OCI-LY7 (cell line): ENCODE measurements around the gene INPP5A. TPM values are rescaled to one million over a fixed set of nuclear protein-coding genes. Genes with fewer than 3 reads are reported as not detected.

Experiments used
- BruUV-seq: library from RNA; stranded (reverse); fragments of 400-500 nt; replicated peaks from 2 replicates; lab custom pipeline; 2021; lab: Mats Ljungman, UMichigan
- CTCF ChIA-PET: fragments of 300-600 bp; sonication (Branson Sonifier 250); formaldehyde crosslinking; loops from one replicate; lab custom pipeline; 2022; ENCODE audit warnings: antibody characterized with exemption; ENCODE audit not compliant: unreplicated experiment; lab: Charles Lee
- POLR2A ChIA-PET: fragments of 300-600 bp; sonication (Branson Sonifier 250); formaldehyde crosslinking; loops from one replicate; lab custom pipeline; 2022; ENCODE audit warnings: antibody characterized with exemption; lab: Charles Lee
- DNase-seq: peaks from one replicate; pipeline ENCODE4 v3.0.0-alpha.2; 2015; ENCODE audit warnings: low spot score
- H2AFZ ChIP-seq: fragments of 200-600 bp; sonication (generic), shearing (Covaris generic); 2 replicates; pipeline ENCODE4 v1.6.1; 2014; ENCODE audit warnings: mild to moderate bottlenecking, antibody characterized with exemption, low read length, moderate library complexity
- H3K27ac ChIP-seq: fragments of 200-600 bp; sonication (generic); 2 replicates; pipeline ENCODE4 v1.5.1; 2014; ENCODE audit warnings: mixed run types, low read depth, mild to moderate bottlenecking, moderate library complexity, low read length, inconsistent platforms; ENCODE audit not compliant: poor library complexity, severe bottlenecking
- H3K36me3 ChIP-seq: fragments of 200-600 bp; sonication (generic); 2 replicates; pipeline ENCODE4 v1.6.1; 2014; ENCODE audit warnings: mild to moderate bottlenecking, antibody characterized with exemption, low read length, moderate library complexity, mixed read lengths; ENCODE audit not compliant: insufficient read depth
- H3K4me1 ChIP-seq: fragments of 200-600 bp; sonication (generic); 2 replicates; pipeline ENCODE4 v1.5.1; 2014; ENCODE audit warnings: mild to moderate bottlenecking, low read length; ENCODE audit not compliant: insufficient read depth, poor library complexity, severe bottlenecking
- H3K4me2 ChIP-seq: fragments of 200-600 bp; sonication (generic); 2 replicates; pipeline ENCODE4 v1.6.1; 2014; ENCODE audit warnings: mild to moderate bottlenecking, low read length
- H3K4me3 ChIP-seq: fragments of 200-600 bp; sonication (generic); 2 replicates; pipeline ENCODE4 v1.5.1; 2014; ENCODE audit warnings: mild to moderate bottlenecking, low read depth, low read length; ENCODE audit not compliant: poor library complexity, severe bottlenecking
- H3K79me2 ChIP-seq: fragments of 200-600 bp; sonication (generic); 2 replicates; pipeline ENCODE4 v1.6.1; 2016; ENCODE audit warnings: low read depth, mild to moderate bottlenecking, low read length, moderate library complexity, mixed read lengths; ENCODE audit not compliant: insufficient read depth
- H3K9me2 ChIP-seq: fragments of 200-600 bp; sonication (generic); 2 replicates; pipeline ENCODE4 v1.6.1; 2016; ENCODE audit warnings: mild to moderate bottlenecking, low read length, mixed read lengths; ENCODE audit not compliant: insufficient read depth
- H3K9me3 ChIP-seq: fragments of 200-600 bp; sonication (generic); 2 replicates; pipeline ENCODE4 v1.6.1; 2014; ENCODE audit warnings: mild to moderate bottlenecking, mixed run types, low read length, mixed read lengths
- H4K20me1 ChIP-seq: fragments of 200-600 bp; sonication (generic); 2 replicates; pipeline ENCODE4 v1.6.1; 2014; ENCODE audit warnings: mild to moderate bottlenecking, antibody characterized with exemption, low read length, moderate library complexity, mixed read lengths; ENCODE audit not compliant: insufficient read depth
- EZH2phosphoT487 ChIP-seq: fragments of 200-600 bp; sonication (generic); IDR thresholded peaks from 2 replicates; pipeline ENCODE4 v1.6.1; 2018; ENCODE audit warnings: low read depth, borderline replicate concordance, mild to moderate bottlenecking, mixed run types, antibody characterized with exemption, low read length, moderate library complexity, mixed read lengths
- intact Hi-C: fragments of 100-400 bp; cut with micrococcal nuclease; formaldehyde crosslinking; loops from one replicate; pipeline ENCODE4 v1.10.0; 2022; ENCODE audit not compliant: unreplicated experiment
- total RNA-seq, 2 experiments: library from RNA; depleted of rRNA in 1 of 2; stranded (reverse); fragments of >200 nt in 1 of 2; shearing (Covaris generic) in 1 of 2; gene quantifications; 2 replicates each; pipeline ENCODE4 v1.2.3, GENCODE V29; 2014 to 2022
- TF ChIP-seq, protein P1 (sequence below): fragments of 200-600 bp; sonication (generic); conservative IDR thresholded peaks from 2 replicates; pipeline ENCODE4 v1.5.1; 2014; ENCODE audit warnings: mild to moderate bottlenecking, antibody characterized with exemption, low read length, moderate library complexity, mixed read lengths

Gene INPP5A
- total RNA-seq, 2 experiments from 2014 or later: 14.5 to 18.4 TPM

- intact Hi-C loops: no loop called here
- no peak overlapping the region for H3K4me2 ChIP-seq
- H3K79me2 ChIP-seq: no peaks in the 10 kb centered on the region
- POLR2A ChIA-PET: no interaction called here
- H3K4me1 ChIP-seq: no peaks in the 10 kb centered on the region
- TF ChIP-seq, protein P1, sequence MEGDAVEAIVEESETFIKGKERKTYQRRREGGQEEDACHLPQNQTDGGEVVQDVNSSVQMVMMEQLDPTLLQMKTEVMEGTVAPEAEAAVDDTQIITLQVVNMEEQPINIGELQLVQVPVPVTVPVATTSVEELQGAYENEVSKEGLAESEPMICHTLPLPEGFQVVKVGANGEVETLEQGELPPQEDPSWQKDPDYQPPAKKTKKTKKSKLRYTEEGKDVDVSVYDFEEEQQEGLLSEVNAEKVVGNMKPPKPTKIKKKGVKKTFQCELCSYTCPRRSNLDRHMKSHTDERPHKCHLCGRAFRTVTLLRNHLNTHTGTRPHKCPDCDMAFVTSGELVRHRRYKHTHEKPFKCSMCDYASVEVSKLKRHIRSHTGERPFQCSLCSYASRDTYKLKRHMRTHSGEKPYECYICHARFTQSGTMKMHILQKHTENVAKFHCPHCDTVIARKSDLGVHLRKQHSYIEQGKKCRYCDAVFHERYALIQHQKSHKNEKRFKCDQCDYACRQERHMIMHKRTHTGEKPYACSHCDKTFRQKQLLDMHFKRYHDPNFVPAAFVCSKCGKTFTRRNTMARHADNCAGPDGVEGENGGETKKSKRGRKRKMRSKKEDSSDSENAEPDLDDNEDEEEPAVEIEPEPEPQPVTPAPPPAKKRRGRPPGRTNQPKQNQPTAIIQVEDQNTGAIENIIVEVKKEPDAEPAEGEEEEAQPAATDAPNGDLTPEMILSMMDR: no peak
- no peak for TF ChIP-seq EZH2phosphoT487
- H3K9me3 ChIP-seq: no peaks in the 10 kb centered on the region
- no TSS peak for BruUV-seq
- H3K27ac ChIP-seq: no peak overlapping the region
- H2AFZ ChIP-seq: no peak overlapping the region
- H3K36me3 ChIP-seq: no peaks in the 10 kb centered on the region
- DNase-seq: no peak
- H3K4me3 ChIP-seq: no peak overlapping the region
- no peaks in the 10 kb centered on the region for H3K9me2 ChIP-seq
- CTCF ChIA-PET: no interaction called here
- H4K20me1 ChIP-seq: no peaks in the 10 kb centered on the region
Measured at GRCh38 chr10:132645630-132646442, 108.2 kb downstream of the INPP5A start.

DNA sequence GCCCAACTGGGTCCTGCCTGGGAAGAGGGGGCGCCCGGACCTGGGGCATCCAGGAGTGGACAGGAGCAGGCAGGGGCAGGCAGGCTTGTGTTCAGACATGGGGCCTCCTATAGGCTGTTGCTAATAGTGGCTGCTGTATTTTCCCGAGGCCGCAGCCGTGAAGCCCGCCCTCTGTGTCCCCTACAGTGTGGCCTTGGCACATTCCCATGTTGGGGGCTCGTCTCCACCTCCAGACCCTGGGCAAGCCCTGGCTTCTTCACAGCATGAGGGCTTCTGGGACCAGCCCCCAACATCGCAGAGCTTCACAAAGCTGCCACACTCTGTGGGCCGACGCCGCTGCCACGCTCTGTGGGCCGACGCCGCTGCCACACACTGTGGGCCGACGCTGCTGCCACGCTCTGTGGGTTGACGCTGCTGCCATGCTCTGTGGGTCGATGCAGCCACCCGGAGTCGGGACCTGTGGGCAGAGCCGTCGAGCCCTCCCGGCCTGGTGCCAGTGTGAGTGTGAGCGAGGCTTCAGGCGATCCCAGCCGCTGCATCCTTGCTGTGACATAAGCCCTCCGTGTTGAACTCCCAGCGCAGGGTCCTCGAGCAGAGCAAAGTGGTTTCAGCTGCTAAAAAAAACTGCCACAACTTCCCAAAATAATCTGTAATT is 109.0 kb downstream of the INPP5A start:
- POLR2A ChIA-PET: interaction anchor here (0.6 kb wide), 1 partner anchor 120 kb away, joined by 4 read pairs; no protein-coding TSS in a partner anchor
- CTCF ChIA-PET: no interaction called here
- no peaks in the 10 kb centered on the region for H3K79me2 ChIP-seq
- H3K4me1 ChIP-seq: no peaks in the 10 kb centered on the region
- H3K27ac ChIP-seq: no peak overlapping the region
- TF ChIP-seq, protein P1: no peak
- TF ChIP-seq EZH2phosphoT487: no peak
- intact Hi-C loops: no loop called here
- H2AFZ ChIP-seq: no peak overlapping the region
- no peak overlapping the region for H3K4me2 ChIP-seq
- DNase-seq: no peak
- H3K4me3 ChIP-seq: no peak overlapping the region
- H4K20me1 ChIP-seq: no peaks in the 10 kb centered on the region
- H3K9me2 ChIP-seq: no peaks in the 10 kb centered on the region
- no peaks in the 10 kb centered on the region for H3K36me3 ChIP-seq
- no TSS peak for BruUV-seq
- no peaks in the 10 kb centered on the region for H3K9me3 ChIP-seq

DNA sequence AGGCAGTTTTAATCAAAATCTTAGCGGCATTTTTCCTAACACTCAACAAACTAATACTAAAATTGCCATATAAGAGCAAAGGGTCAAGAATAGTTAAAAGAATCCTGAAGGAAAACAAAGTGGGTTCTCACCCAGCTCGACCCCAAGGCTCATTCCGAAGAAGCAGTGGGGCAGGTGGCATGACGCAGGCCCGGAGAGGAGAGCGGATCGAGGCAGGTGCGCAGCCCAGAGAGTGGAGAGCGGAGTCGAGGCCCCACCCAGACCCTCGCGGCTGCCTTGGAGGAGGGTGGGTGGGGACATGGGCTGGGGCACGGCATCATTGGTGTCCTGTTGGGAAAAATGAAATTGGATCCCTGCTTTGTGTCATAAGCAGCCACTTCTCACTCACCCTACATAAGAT is 109.8 kb downstream of the INPP5A start:
- H3K9me2 ChIP-seq: no peaks in the 10 kb centered on the region
- POLR2A ChIA-PET: no interaction called here
- H2AFZ ChIP-seq: no peak overlapping the region
- no peaks in the 10 kb centered on the region for H3K36me3 ChIP-seq
- intact Hi-C loops: no loop called here
- H3K9me3 ChIP-seq: no peaks in the 10 kb centered on the region
- H3K4me3 ChIP-seq: no peak overlapping the region
- DNase-seq: no peak
- no peaks in the 10 kb centered on the region for H4K20me1 ChIP-seq
- H3K4me2 ChIP-seq: no peak overlapping the region
- H3K79me2 ChIP-seq: no peaks in the 10 kb centered on the region
- no peaks in the 10 kb centered on the region for H3K4me1 ChIP-seq
- CTCF ChIA-PET: no interaction called here
- no peak overlapping the region for H3K27ac ChIP-seq
- no TSS peak for BruUV-seq
- TF ChIP-seq, protein P1: no peak
- no peak for TF ChIP-seq EZH2phosphoT487
